GM12872 (cell line): ENCODE data around the gene ARHGEF25.

Source experiments
- CTCF ChIP-seq: IDR thresholded peaks from 3 replicates; pipeline ENCODE4 v1.5.1; 2011; ENCODE audit warnings: low read depth, mild to moderate bottlenecking, low read length, moderate library complexity; ENCODE audit not compliant: insufficient read depth

The ARHGEF25 gene

GRCh38 chr12:57575771-57576612 lies 35.2 kb upstream of the ARHGEF25 start:
- TF ChIP-seq CTCF, result no peak

GRCh38 chr12:57576613-57577160 lies 34.5 kb upstream of the ARHGEF25 start:
- TF ChIP-seq CTCF, result no peak

- no peak for TF ChIP-seq CTCF
Measured at GRCh38 chr12:57577981-57578758, 33.1 kb upstream of the ARHGEF25 start.

GRCh38 chr12:57579011-57579410 lies 32.2 kb upstream of the ARHGEF25 start:
- no peak for TF ChIP-seq CTCF

GRCh38 chr12:57579677-57580465 lies 31.4 kb upstream of the ARHGEF25 start:
- TF ChIP-seq CTCF, result no peak

- no peak for TF ChIP-seq CTCF
Measured at GRCh38 chr12:57580466-57580795, 30.8 kb upstream of the ARHGEF25 start.

- TF ChIP-seq CTCF, result no peak
Measured at GRCh38 chr12:57581802-57582201, 29.4 kb upstream of the ARHGEF25 start.
